GM18511 (cell line): ENCODE measurements around the gene TAF15.

ENCODE experiments used
- ATAC-seq: cut with Tn5 transposase; IDR thresholded peaks from one replicate; pipeline ENCODE4 v1.9.1; 2021; ENCODE audit warnings: mild to moderate bottlenecking, moderate library complexity; ENCODE audit not compliant: unreplicated experiment

The TAF15 gene

DNA sequence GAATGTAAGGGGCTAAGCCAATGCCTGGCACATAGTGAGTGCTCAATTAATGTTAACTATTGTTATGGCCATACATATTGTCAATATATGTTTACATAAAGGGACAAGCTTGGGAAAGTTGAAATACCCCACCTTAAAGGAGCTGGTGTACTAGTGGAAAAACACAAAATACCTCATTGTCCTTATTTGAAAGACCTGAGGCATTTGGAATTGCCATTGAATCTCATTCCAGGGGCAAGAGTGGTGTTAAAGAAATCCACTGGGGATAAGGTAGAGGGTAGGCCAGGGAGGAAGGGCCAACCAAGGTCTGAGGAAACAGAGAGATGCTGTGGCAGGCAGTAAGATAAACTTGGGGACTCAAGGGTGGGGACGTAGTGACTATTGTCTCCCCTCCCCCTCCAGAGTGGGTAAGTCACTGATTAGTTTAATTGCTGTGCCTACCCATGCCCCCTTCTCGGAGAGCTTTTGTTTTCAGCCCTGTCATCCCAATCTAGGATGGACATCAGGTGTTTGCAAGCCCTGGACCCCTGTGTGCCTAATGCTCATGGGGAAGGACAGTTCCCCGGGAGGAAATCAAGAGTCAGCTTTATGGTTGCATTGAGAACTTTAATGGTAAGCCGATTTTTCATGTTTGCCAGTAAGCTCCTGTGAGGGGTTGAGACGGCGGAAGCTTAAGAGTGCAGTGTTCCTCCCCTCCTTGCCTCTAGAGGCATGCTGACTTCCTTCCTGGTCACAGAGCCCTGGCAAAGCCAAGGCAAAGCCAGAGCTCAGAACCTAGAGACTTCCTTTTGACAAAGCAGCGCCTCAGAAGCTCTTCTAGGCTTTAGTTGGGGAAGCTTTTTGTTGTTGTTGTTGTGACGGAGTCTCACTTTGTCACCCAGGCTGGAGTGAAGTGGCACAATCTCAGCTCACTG is 61.9 kb downstream of the TAF15 start:
- ATAC-seq, result no peak

GRCh38 chr17:35872196-35872980 is 63.1 kb downstream of the TAF15 start:
- ATAC-seq, result no peak

GRCh38 chr17:35875072-35875799 is 66.0 kb downstream of the TAF15 start:
- ATAC-seq, result no peak

- ATAC-seq, result no peak
Measured at GRCh38 chr17:35875800-35876139, 66.5 kb downstream of the TAF15 start.

- no peak for ATAC-seq
Measured at GRCh38 chr17:35876534-35876933, 67.2 kb downstream of the TAF15 start.

- no peak for ATAC-seq
Measured at GRCh38 chr17:35877345-35878029, 68.2 kb downstream of the TAF15 start.

DNA sequence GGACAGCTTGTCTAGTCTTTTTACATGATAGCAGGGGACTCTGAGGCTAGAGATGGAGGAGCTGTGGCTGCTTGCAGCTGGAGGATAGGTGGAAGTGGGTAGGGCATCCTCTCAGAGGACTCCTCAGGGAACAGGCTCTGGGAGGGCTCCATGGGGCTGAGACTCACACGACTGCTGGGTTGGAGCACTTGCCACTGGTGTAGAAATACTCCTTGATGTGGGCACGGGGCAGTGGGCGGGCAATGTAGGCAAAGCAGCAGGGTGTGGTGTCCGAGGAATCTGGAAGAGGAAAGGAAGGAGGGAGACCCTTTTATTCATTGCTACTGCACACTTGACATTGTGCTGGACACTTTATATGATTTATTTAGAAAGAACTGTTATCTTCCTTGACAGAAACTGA is 69.1 kb downstream of the TAF15 start:
- ATAC-seq, result no peak

DNA sequence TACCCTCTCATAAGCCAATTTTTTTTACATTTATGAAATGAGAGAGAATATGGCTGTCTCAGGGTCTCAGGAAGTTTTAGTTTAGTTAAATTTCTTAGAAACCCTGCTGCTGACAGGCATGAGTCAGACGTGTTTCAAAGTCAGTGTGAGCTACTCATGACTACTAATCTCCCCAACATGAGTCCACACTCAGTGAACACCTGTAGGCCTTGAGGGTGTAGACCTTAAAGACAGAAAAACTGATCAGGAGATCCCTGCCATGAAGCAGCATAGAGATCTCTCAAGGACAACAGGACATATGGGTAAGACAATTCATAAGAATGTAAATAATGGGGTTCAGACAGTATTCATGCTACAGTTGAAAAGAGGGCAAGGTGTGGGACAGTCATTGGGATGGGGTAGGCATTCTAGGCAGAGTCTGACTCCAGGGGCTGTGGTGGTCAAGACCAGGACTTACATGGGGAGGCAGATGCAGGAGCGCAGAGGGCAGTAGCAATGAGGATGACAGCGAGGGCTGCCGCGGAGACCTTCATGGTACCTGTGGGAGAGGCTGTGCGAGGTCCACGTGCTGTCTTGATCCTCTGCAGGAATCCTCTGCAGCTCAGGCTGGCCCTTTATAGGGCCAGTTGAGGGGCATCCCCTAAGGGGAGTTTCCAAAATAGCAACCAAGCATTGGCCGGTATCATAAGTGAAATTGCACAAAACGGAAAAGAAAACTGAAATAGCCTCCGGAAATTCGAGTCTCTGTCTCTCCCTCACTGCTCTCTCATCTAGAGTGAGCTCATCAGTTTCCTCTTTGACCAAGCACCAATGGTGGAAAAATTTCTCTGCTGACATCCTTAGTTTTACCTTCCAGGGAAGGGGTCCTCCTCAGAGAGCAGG is 70.7 kb downstream of the TAF15 start, which contains the start of gene CCL5:
Gene CCL5 (minus strand): TSS at position 588 of the 882 bp plus-strand sequence.
- peak; percentile 90 for ATAC-seq

DNA sequence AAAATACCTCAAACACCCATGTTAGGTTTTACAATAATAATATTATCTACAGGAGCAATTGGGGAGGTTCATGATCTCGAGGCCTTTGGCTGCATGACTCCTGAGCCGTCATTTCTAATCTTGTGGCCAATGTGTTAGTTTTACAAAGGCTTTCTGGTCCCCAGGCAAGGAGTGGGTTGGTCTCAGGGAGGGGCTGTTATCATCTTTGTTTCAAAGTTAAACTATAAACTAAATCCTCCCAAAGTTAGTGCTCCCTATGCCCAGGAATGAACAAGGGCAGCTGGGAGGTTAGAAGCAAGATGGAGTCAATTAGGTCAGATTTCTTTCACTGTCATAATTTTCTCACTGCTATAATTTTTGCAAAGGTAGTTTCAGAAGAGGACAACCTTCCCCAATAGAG is 80.0 kb downstream of the TAF15 start:
- ATAC-seq, result no peak

- no peak for ATAC-seq
Measured at GRCh38 chr17:35889818-35890773, 80.8 kb downstream of the TAF15 start.

GRCh38 chr17:35890774-35891155 is 81.5 kb downstream of the TAF15 start:
- peak; percentile 52 for ATAC-seq

DNA sequence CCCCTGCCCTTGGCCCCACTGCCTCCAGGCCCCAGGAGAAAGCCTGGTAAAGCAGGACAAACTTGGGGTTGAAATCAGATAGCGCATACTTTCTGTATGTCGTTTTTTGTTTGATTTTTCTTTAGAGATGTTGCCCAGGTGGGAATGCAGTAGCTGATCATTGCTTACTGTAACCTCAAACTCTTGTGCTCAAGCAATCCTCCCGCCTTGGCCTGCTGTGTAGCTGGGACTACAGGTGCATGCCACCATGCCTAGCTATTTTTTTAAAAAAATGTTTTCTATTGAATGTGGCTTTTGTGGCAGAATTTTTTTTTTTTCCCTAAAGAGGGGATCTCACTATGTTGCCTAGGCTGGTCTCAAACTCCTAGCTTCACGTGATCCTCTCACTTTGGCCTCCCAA is 82.0 kb downstream of the TAF15 start:
- ATAC-seq, result no peak

DNA sequence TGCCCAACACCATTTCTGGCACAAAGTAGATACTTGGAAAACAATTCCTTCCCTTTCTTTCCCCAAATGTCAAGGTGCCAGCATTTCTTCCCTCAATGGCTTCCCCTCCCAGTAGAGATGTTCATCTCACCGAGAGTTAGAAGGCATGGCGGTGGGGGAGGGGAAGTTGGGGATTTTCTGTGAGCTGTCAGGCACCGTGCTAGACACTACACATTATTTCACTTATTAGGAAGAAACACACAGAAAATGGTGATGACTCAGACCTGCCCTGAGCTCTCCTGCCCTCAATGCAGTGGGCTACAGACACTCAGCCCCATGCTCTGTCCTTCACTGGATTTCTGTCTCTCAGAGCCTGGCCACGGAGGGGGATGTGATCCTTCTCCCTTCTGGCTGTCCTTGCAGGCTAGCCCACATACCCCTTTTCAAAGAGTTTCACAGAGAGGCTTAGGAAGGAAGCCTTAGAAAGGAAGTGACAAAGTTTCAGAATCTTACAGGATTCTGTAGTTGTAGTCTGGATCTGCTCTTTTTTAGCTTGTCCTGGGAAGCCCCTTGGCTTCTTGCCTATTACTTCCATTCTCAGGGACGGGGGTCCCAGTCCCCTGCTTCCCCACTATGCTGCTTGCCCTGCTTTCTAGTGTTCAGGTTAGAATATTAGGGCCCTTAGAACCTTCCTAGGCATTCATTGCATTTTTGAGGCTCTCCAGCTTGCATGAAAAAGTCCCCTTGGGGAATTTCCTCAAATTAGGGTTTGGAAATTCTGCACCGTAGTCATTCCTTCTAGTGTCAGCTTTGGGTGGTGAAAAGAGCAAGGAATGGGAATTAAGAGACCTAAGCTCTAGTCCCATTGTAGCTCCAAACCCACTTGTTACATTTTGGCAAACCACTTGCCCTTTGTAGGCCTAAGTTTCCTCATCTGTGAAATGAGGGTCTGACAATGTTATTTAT is 83.1 kb downstream of the TAF15 start:
- ATAC-seq, result no peak

DNA sequence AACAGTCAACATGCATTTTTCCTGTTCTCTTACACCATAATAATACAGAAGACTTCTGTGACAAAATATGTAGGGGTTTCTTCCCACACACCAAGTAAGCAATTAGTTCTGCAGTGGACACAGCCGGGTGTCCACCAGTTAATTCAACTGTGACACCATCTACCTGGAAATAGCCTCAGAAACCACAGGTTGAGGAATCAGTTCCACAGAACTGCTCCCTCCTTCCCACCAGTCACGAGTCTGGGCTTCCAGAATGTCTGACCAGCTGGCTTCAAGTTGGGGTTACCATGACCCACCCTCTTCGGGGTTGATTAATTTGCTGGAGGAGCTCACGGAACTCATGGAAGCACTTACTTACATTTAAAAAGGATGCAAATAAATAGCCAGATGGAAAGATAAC is 84.5 kb downstream of the TAF15 start:
- no peak for ATAC-seq

DNA sequence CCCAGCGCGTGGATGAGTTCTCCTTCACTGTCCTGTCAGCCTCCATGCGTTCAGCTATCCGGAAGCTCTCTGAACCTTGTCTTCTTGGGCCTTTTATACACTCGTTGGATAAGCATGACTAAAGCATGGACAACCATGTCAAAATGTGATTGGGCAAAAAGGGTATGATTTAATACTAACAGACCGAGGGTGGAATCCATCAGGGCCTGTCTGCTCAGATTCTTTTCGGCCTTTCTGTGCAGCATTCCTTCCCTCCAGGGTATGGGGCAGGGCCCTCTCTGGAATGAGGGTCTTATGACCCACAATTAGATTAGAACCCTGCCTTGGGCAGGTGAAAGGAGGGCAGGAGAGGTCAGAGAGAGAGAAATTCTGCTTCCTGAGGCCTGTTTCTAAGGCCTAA is 84.9 kb downstream of the TAF15 start:
- ATAC-seq, result no peak

DNA sequence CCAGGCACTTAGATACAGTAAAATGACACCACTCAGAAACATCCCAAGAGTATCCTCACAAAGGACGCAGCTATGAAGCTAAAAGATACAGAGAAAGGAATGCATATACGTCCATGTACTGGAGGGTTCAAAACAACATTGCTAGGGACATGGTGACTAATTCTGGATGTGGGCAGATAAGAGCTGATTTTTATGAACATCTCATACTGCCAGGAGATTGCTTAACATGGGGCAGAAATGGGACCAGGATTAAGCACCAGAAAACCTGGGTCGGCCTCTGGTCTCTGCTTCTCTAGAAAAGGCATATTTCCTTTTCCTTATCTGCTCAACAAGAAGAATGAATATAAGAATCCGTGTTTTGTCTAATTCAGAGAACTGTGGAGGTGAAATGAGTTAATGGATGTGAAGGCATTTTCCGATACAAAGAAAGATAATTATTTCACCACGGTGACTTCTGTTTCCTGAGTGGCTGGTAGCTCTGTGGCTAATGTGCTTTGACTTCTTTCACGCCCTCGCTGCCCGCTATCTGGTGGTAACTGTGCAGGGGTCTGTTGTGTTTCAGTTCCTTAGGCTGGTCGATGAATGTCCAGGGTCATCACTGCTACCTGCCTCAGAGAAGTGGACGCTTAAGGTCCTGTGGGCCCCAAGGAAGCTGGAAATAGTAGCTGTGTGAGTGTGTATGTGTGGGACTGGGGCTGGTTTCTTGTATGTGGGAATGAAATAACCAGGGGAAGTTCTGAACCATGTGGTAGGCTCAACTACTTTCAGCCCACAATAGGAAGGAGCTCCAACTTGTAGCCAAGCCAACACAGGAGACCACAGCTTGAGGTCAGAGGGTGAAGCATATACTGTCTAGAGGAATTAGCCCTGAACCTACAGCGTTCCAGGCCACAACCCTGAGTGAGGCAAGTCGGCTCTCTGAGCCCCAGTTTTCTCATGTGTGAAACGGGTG is 86.6 kb downstream of the TAF15 start:
- no peak for ATAC-seq
